KMS-11 (cell line): ENCODE results near the gene SMAD3.

Source experiments
- H2AFZ ChIP-seq: fragments of 200-600 bp; sonication (generic); 2 replicates; pipeline ENCODE4 v1.6.1; 2016; ENCODE audit warnings: antibody characterized with exemption, mixed run types, low read depth
- H3K27ac ChIP-seq: fragments of 200-600 bp; sonication (generic); 2 replicates; pipeline ENCODE4 v1.6.1; 2016; ENCODE audit warnings: mild to moderate bottlenecking, mixed run types
- H3K27me3 ChIP-seq: fragments of 200-600 bp; sonication (generic); 2 replicates; pipeline ENCODE4 v1.6.1; 2017; ENCODE audit warnings: mild to moderate bottlenecking, low read depth, mixed run types, moderate library complexity; ENCODE audit not compliant: insufficient read depth
- H3K36me3 ChIP-seq: fragments of 200-600 bp; sonication (generic); 2 replicates; pipeline ENCODE4 v1.6.1; 2017; ENCODE audit warnings: mild to moderate bottlenecking, mixed run types; ENCODE audit not compliant: insufficient read depth
- H3K4me1 ChIP-seq: fragments of 200-600 bp; sonication (generic); 2 replicates; pipeline ENCODE4 v1.6.1; 2016; ENCODE audit warnings: mild to moderate bottlenecking, low read depth, mixed run types; ENCODE audit not compliant: poor library complexity, severe bottlenecking
- H3K4me2 ChIP-seq: fragments of 200-600 bp; sonication (generic); 2 replicates; pipeline ENCODE4 v1.7.0; 2016; ENCODE audit warnings: mild to moderate bottlenecking, mixed run types
- H3K4me3 ChIP-seq: fragments of 200-600 bp; sonication (generic); IDR thresholded peaks from 2 replicates; pipeline ENCODE4 v1.6.1; 2017; ENCODE audit warnings: low read depth, low read length, mixed read lengths; ENCODE audit not compliant: insufficient read depth
- H3K79me2 ChIP-seq: fragments of 200-600 bp; sonication (generic); 2 replicates; pipeline ENCODE4 v1.6.1; 2016; ENCODE audit warnings: low read depth, mixed run types; ENCODE audit not compliant: insufficient read depth
- H3K9ac ChIP-seq: fragments of 200-600 bp; sonication (generic); 2 replicates; pipeline ENCODE4 v1.6.1; 2016; ENCODE audit warnings: mild to moderate bottlenecking, mixed run types
- H4K20me1 ChIP-seq: fragments of 200-600 bp; sonication (generic); 2 replicates; pipeline ENCODE4 v1.6.1; 2016; ENCODE audit warnings: mild to moderate bottlenecking, mixed run types; ENCODE audit not compliant: insufficient read depth
- CTCF ChIP-seq: fragments of 200-600 bp; sonication (generic); conservative IDR thresholded peaks from 2 replicates; pipeline ENCODE4 v1.6.1; 2017; ENCODE audit warnings: low read depth, mild to moderate bottlenecking, antibody characterized with exemption, low read length, moderate library complexity, mixed read lengths

Gene SMAD3

GRCh38 chr15:67180035-67180434, 114.6 kb downstream of the SMAD3 start:
- H2AFZ ChIP-seq: no peak overlapping the region
- H3K27me3 ChIP-seq: no peaks in the 10 kb centered on the region
- H3K79me2 ChIP-seq: no peaks in the 10 kb centered on the region
- H3K4me1 ChIP-seq: peaks cover 7% of the 10 kb centered on the region
- H4K20me1 ChIP-seq: no peaks in the 10 kb centered on the region
- H3K4me3 ChIP-seq: no peak overlapping the region
- H3K9ac ChIP-seq: no peak overlapping the region
- no peak overlapping the region for H3K4me2 ChIP-seq
- H3K27ac ChIP-seq: no peak overlapping the region
- TF ChIP-seq CTCF: no peak
- H3K36me3 ChIP-seq: no peaks in the 10 kb centered on the region

GRCh38 chr15:67180514-67181191, 115.3 kb downstream of the SMAD3 start:
- no peak for TF ChIP-seq CTCF
- Histone ChIP-seq H3K4me1 (peaks cover 13% of the 10 kb centered on the region), H3K79me2 (no peaks in the 10 kb centered on the region), H4K20me1 (no peaks in the 10 kb centered on the region), H3K27ac (no peak overlapping the region), H2AFZ (no peak overlapping the region), H3K4me3 (no peak overlapping the region), H3K9ac (no peak overlapping the region), H3K27me3 (no peaks in the 10 kb centered on the region), H3K4me2 (no peak overlapping the region), H3K36me3 (no peaks in the 10 kb centered on the region)

GRCh38 chr15:67181221-67181639, 115.8 kb downstream of the SMAD3 start:
- Histone ChIP-seq H3K27ac (no peak overlapping the region), H3K79me2 (no peaks in the 10 kb centered on the region), H4K20me1 (no peaks in the 10 kb centered on the region), H3K4me1 (peaks cover 19% of the 10 kb centered on the region), H3K36me3 (no peaks in the 10 kb centered on the region), H3K9ac (no peak overlapping the region), H3K27me3 (no peaks in the 10 kb centered on the region), H2AFZ (no peak overlapping the region), H3K4me2 (no peak overlapping the region), H3K4me3 (no peak overlapping the region)
- TF ChIP-seq CTCF: no peak

GRCh38 chr15:67183443-67184169, 118.2 kb downstream of the SMAD3 start:
- H3K4me3 ChIP-seq: no peak overlapping the region
- H3K27me3 ChIP-seq: no peaks in the 10 kb centered on the region
- H3K4me2 ChIP-seq: no peak overlapping the region
- no peak for TF ChIP-seq CTCF
- H3K4me1 ChIP-seq: peaks cover 28% of the 10 kb centered on the region
- no peak overlapping the region for H2AFZ ChIP-seq
- H4K20me1 ChIP-seq: no peaks in the 10 kb centered on the region
- no peaks in the 10 kb centered on the region for H3K36me3 ChIP-seq
- H3K27ac ChIP-seq: no peak overlapping the region
- H3K79me2 ChIP-seq: no peaks in the 10 kb centered on the region
- H3K9ac ChIP-seq: no peak overlapping the region
